ENCODE data around the gene FBXW7.

DNA sequence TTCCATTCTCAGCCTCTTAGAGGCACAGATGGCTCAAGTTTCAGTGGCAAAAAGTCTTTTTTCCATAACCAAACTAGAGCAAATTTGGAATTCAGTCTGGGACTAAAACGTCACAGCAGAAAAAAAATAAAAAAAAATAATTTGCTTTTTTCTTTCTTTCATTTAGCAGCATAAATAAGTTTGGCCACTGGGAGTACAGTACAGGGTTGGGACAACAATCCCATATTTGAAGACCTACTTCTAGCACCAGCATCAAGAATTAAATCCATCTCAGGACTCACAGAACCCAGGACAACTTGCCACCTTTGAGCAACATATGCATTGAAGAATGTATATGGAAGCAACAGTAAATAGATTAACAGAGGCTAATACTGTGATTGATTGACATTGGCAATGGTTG lies 214.0 kb downstream of the FBXW7 start:
- TF ChIP-seq, protein P1, sequence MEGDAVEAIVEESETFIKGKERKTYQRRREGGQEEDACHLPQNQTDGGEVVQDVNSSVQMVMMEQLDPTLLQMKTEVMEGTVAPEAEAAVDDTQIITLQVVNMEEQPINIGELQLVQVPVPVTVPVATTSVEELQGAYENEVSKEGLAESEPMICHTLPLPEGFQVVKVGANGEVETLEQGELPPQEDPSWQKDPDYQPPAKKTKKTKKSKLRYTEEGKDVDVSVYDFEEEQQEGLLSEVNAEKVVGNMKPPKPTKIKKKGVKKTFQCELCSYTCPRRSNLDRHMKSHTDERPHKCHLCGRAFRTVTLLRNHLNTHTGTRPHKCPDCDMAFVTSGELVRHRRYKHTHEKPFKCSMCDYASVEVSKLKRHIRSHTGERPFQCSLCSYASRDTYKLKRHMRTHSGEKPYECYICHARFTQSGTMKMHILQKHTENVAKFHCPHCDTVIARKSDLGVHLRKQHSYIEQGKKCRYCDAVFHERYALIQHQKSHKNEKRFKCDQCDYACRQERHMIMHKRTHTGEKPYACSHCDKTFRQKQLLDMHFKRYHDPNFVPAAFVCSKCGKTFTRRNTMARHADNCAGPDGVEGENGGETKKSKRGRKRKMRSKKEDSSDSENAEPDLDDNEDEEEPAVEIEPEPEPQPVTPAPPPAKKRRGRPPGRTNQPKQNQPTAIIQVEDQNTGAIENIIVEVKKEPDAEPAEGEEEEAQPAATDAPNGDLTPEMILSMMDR (IDR thresholded peaks at IDR 0.05), result no peak
- TF ChIP-seq POLR2A (IDR thresholded peaks at IDR 0.05), result no peak

All from breast epithelium (tissue), 3 donors.